H1 (cell line): Measurements from ENCODE around the gene SLC8A3. TPM values are rescaled to one million over a fixed set of nuclear protein-coding genes. Genes with fewer than 3 reads are reported as not detected.

ENCODE experiments used
- CTCF ChIA-PET: fragments of 300-600 bp; sonication (Branson Sonifier 250); formaldehyde crosslinking; loops from one replicate; lab custom pipeline; 2021; ENCODE audit not compliant: partially characterized antibody; lab: Charles Lee
- POLR2A ChIA-PET: fragments of 300-600 bp; sonication (Branson Sonifier 250); formaldehyde crosslinking; loops from one replicate; lab custom pipeline; 2021; ENCODE audit warnings: inconsistent platforms; ENCODE audit not compliant: partially characterized antibody; lab: Charles Lee
- DNase-seq, 2 experiments: peaks; one replicate each; pipeline versions ENCODE4 v3.0.0 to v3.0.0-alpha.2; 2010 to 2022; ENCODE audit warnings: low spot score in 2 of 2, low read depth in 1 of 2, mixed read lengths in 1 of 2
- FAIRE-seq: peaks from 2 replicates; lab custom pipeline; 2011; peaks lifted over from hg19 to GRCh38; lab: Jason Lieb, UNC
- H2AFZ ChIP-seq: 2 replicates; pipeline ENCODE4 v1.8.1; 2012; ENCODE audit warnings: low read length, inconsistent platforms
- H2AK5ac ChIP-seq: 2 replicates; pipeline ENCODE4 v1.6.1; 2013; ENCODE audit warnings: low read depth, low read length
- H2BK120ac ChIP-seq: replicated peaks from 2 replicates; pipeline ENCODE3; 2013; ENCODE audit warnings: low read depth, low read length, inconsistent platforms
- H2BK12ac ChIP-seq: 2 replicates; pipeline ENCODE4 v1.6.1; 2013; ENCODE audit warnings: low read depth, low read length
- H2BK15ac ChIP-seq: 2 replicates; pipeline ENCODE4 v1.6.1; 2013; ENCODE audit warnings: low read length
- H2BK20ac ChIP-seq: 2 replicates; pipeline ENCODE4 v1.6.1; 2013; ENCODE audit warnings: low read length
- H2BK5ac ChIP-seq: 2 replicates; pipeline ENCODE4 v1.6.1; 2013; ENCODE audit warnings: low read depth, low read length
- H3K14ac ChIP-seq: 2 replicates; pipeline ENCODE4 v1.6.1; 2013; ENCODE audit warnings: inconsistent platforms; ENCODE audit not compliant: insufficient read length
- H3K18ac ChIP-seq: 2 replicates; pipeline ENCODE4 v1.6.1; 2013; ENCODE audit warnings: low read length; ENCODE audit errors: extremely low read depth
- H3K23ac ChIP-seq: 2 replicates; pipeline ENCODE4 v1.6.1; 2013; ENCODE audit warnings: inconsistent platforms; ENCODE audit not compliant: insufficient read length
- H3K23me2 ChIP-seq: 2 replicates; pipeline ENCODE4 v1.6.1; 2013; ENCODE audit warnings: low read depth, low read length
- H3K27ac ChIP-seq: 2 replicates; pipeline ENCODE4 v1.6.1; 2011; ENCODE audit warnings: low read depth, low read length, inconsistent platforms
- H3K27me3 ChIP-seq, 4 experiments: replicated peaks in 1 of 4; 1 replicate in 1 of 4; 2 replicates in 3 of 4; pipeline versions ENCODE4 v1.6.1 to v1.8.1; 2011 to 2013; ENCODE audit warnings: low read length in 3 of 4, mild to moderate bottlenecking in 3 of 4, inconsistent platforms in 2 of 4, mixed read lengths in 2 of 4, moderate library complexity in 1 of 4; ENCODE audit not compliant: control insufficient read depth in 3 of 4, insufficient read depth in 3 of 4; ENCODE audit errors: extremely low read depth in 1 of 4
- H3K36me3 ChIP-seq, 4 experiments: 2 replicates each; pipeline versions ENCODE4 v1.6.1 to v1.8.1; 2011 to 2013; ENCODE audit warnings: mild to moderate bottlenecking in 4 of 4, low read length in 3 of 4, moderate library complexity in 2 of 4, control low read depth in 1 of 4, inconsistent platforms in 1 of 4; ENCODE audit not compliant: insufficient read depth in 4 of 4, control insufficient read depth in 2 of 4
- H3K4ac ChIP-seq: replicated peaks from 2 replicates; pipeline ENCODE3; 2013; ENCODE audit warnings: low read length, low read depth, mixed read lengths, inconsistent platforms; ENCODE audit not compliant: insufficient read length
- H3K4me1 ChIP-seq, 4 experiments: replicated peaks in 1 of 4; 1 replicate in 1 of 4; 2 replicates in 3 of 4; pipeline versions ENCODE4 v1.6.1 to v1.8.1; 2011 to 2013; ENCODE audit warnings: low read length in 3 of 4, inconsistent platforms in 2 of 4, mixed read lengths in 1 of 4; ENCODE audit not compliant: insufficient read depth in 4 of 4, control insufficient read depth in 3 of 4
- H3K4me2 ChIP-seq, 2 experiments: 2 replicates each; pipeline versions ENCODE4 v1.6.1 to v1.8.1; 2011 to 2013; ENCODE audit warnings: low read depth in 2 of 2, low read length in 2 of 2, control low read depth in 1 of 2, inconsistent platforms in 1 of 2, mild to moderate bottlenecking in 1 of 2; ENCODE audit not compliant: insufficient read depth in 1 of 2
- H3K4me3 ChIP-seq, 4 experiments: fragments of 200-600, 300-600 bp in 1 of 4; sonication (generic), shearing (Covaris generic), sonication (Bioruptor Twin) in 1 of 4; 2 replicates each; pipeline versions ENCODE4 v1.5.1 to v1.8.1; 2011 to 2016; ENCODE audit warnings: low read length in 4 of 4, low read depth in 3 of 4, control low read depth in 2 of 4, inconsistent platforms in 2 of 4, mild to moderate bottlenecking in 2 of 4, mixed read lengths in 1 of 4, moderate library complexity in 1 of 4; ENCODE audit not compliant: insufficient read depth in 2 of 4; ENCODE audit errors: extremely low read depth in 1 of 4
- H3K56ac ChIP-seq: replicated peaks from 2 replicates; pipeline ENCODE3; 2013; ENCODE audit warnings: low read depth, mild to moderate bottlenecking, mixed read lengths, low read length, inconsistent platforms; ENCODE audit not compliant: insufficient read length
- H3K79me1 ChIP-seq: 2 replicates; pipeline ENCODE4 v1.6.1; 2013; ENCODE audit warnings: low read depth, low read length, control low read depth
- H3K79me2 ChIP-seq, 2 experiments: 2 replicates each; pipeline versions ENCODE4 v1.6.1 to v1.8.1; 2012 to 2013; ENCODE audit warnings: low read length in 2 of 2, mild to moderate bottlenecking in 2 of 2, inconsistent platforms in 1 of 2; ENCODE audit not compliant: insufficient read depth in 2 of 2, control insufficient read depth in 1 of 2
- H3K9ac ChIP-seq, 4 experiments: replicated peaks in 1 of 4; 1 replicate in 1 of 4; 2 replicates in 3 of 4; pipeline versions ENCODE4 v1.6.1 to v1.8.1; 2011 to 2013; ENCODE audit warnings: low read depth in 3 of 4, low read length in 3 of 4, control low read depth in 2 of 4, mild to moderate bottlenecking in 2 of 4, moderate library complexity in 2 of 4, inconsistent platforms in 1 of 4; ENCODE audit errors: extremely low read depth in 1 of 4
- H3K9me3 ChIP-seq, 2 experiments: 2 replicates each; pipeline versions ENCODE4 v1.6.1 to v1.8.1; 2012 to 2013; ENCODE audit warnings: mild to moderate bottlenecking in 2 of 2, moderate library complexity in 2 of 2, control low read depth in 1 of 2, inconsistent platforms in 1 of 2, low read depth in 1 of 2, low read length in 1 of 2, mixed read lengths in 1 of 2; ENCODE audit not compliant: insufficient read depth in 2 of 2
- H4K20me1 ChIP-seq, 2 experiments: replicated peaks in 1 of 2; 2 replicates each; pipeline versions ENCODE3 to v1.8.1; 2011 to 2013; ENCODE audit warnings: inconsistent platforms in 2 of 2, low read length in 2 of 2, mild to moderate bottlenecking in 1 of 2; ENCODE audit not compliant: insufficient read depth in 2 of 2, control insufficient read depth in 1 of 2
- H4K5ac ChIP-seq: 2 replicates; pipeline ENCODE4 v1.6.1; 2013; ENCODE audit warnings: low read length, low read depth, mixed read lengths, inconsistent platforms; ENCODE audit not compliant: insufficient read length
- H4K8ac ChIP-seq: 2 replicates; pipeline ENCODE4 v1.8.0; 2013; ENCODE audit warnings: mild to moderate bottlenecking, moderate library complexity, low read length, inconsistent platforms; ENCODE audit not compliant: insufficient read depth; ENCODE audit errors: extremely low read depth
- H4K91ac ChIP-seq: replicated peaks from 2 replicates; pipeline ENCODE3; 2013; ENCODE audit warnings: low read length, mixed read lengths, inconsistent platforms; ENCODE audit not compliant: insufficient read length
- BACH1 ChIP-seq: IDR thresholded peaks from 2 replicates; pipeline ENCODE4 v1.6.1; 2012; ENCODE audit warnings: low read length, improper control_type of control experiment
- CHD2 ChIP-seq: IDR thresholded peaks from 2 replicates; pipeline ENCODE4 v1.6.1; 2012; ENCODE audit warnings: low read length, improper control_type of control experiment
- GABPA ChIP-seq: IDR thresholded peaks from 2 replicates; pipeline ENCODE4 v1.6.1; 2011; ENCODE audit warnings: mild to moderate bottlenecking, low read length, moderate library complexity, borderline replicate concordance; ENCODE audit not compliant: insufficient read depth
- GTF2F1 ChIP-seq: IDR thresholded peaks from 2 replicates; pipeline ENCODE4 v1.6.1; 2012; ENCODE audit warnings: low read depth, low read length, improper control_type of control experiment, borderline replicate concordance
- HDAC2 ChIP-seq, 2 experiments: fragments of 300-600 bp in 1 of 2; sonication (generic) in 1 of 2; IDR thresholded peaks; 2 replicates each; pipeline ENCODE4 v1.6.1; 2011 to 2012; ENCODE audit warnings: low read depth in 2 of 2, low read length in 2 of 2, mild to moderate bottlenecking in 2 of 2, moderate library complexity in 2 of 2, borderline replicate concordance in 1 of 2, inconsistent platforms in 1 of 2
- RXRA ChIP-seq: IDR thresholded peaks from 2 replicates; pipeline ENCODE4 v1.6.1; 2011; ENCODE audit warnings: low read depth, mild to moderate bottlenecking, low read length, moderate library complexity; ENCODE audit not compliant: insufficient read depth
- WGBS, 2 experiments: shearing (Covaris generic) in 1 of 2; methylation state at CpG; one replicate each; pipeline versions ENCODE4 v1.1.6 to v1.1.7; 2013 to 2015; ENCODE audit warnings: low lambda C conversion rate in 2 of 2, mixed read lengths in 2 of 2, inconsistent platforms in 1 of 2, low coverage in 1 of 2, missing lambda C conversion rate in 1 of 2; ENCODE audit not compliant: insufficient replicate concordance in 2 of 2, insufficient coverage in 1 of 2, insufficient read length in 1 of 2; ENCODE audit errors: extremely low coverage in 1 of 2, missing lambda C conversion rate in 1 of 2; 5-methylcytosine and 5-hydroxymethylcytosine counted together
- polyA plus RNA-seq, 7 experiments: library from polyadenylated mRNA; depleted of rRNA in 3 of 7; stranded (reverse) in 5 of 7; unstranded in 2 of 7; fragments of >200 nt in 5 of 7; fragments of 200-250 nt in 2 of 7; gene quantifications; 1 replicate in 5 of 7; 2 replicates in 1 of 7; 4 replicates in 1 of 7; pipeline versions ENCODE4 v1.2.1 to v1.2.3, GENCODE V29; 2011 to 2013; ENCODE audit warnings: missing spikeins in 2 of 7, mixed read lengths in 2 of 7
- total RNA-seq: library from RNA; stranded (reverse); fragmentation: NEBNext Ultra II Directional; extraction: Animal tissue kit (Norgen Biotek cat#: 25700); gene quantifications from 2 replicates; pipeline ENCODE4 v1.2.1, GENCODE V29; 2021

The SLC8A3 gene
- total and polyA plus RNA-seq, 2 of the 8 experiments (the other 6 are each of a cell fraction or from before 2014, with no cell fraction given) = 0.38 to 1.1 TPM

- no peak overlapping the region for H4K8ac ChIP-seq
- H3K23ac ChIP-seq = no peak overlapping the region
- H3K9ac ChIP-seq = no peak overlapping the region
- no peak overlapping the region for H2AK5ac ChIP-seq
- H3K9me3 ChIP-seq = no peaks in the 10 kb centered on the region
- no peak for FAIRE-seq
- no peak overlapping the region for H3K27ac ChIP-seq
- H2BK20ac ChIP-seq = no peak overlapping the region
- H3K18ac ChIP-seq = no peak overlapping the region
- no peaks in the 10 kb centered on the region for H3K36me3 ChIP-seq
- no peak overlapping the region for H3K4me2 ChIP-seq
- H3K56ac ChIP-seq = no peak overlapping the region
- H3K79me2 ChIP-seq = no peaks in the 10 kb centered on the region
- no peaks in the 10 kb centered on the region for H3K79me1 ChIP-seq
- no peak overlapping the region for H4K5ac ChIP-seq
- no peak overlapping the region for H3K4ac ChIP-seq
- no peak overlapping the region for H2BK15ac ChIP-seq
- POLR2A ChIA-PET = no interaction called here
- no peak overlapping the region for H3K4me3 ChIP-seq
- CTCF ChIA-PET = interaction anchor here (1.4 kb wide), 1 partner anchor 184 kb away, joined by 3 read pairs; no protein-coding TSS in a partner anchor
- H2AFZ ChIP-seq = no peak overlapping the region
- no peak overlapping the region for H2BK12ac ChIP-seq
- H2BK120ac ChIP-seq = no peak overlapping the region
- no peaks in the 10 kb centered on the region for H4K20me1 ChIP-seq
- H3K23me2 ChIP-seq = no peaks in the 10 kb centered on the region
- H3K14ac ChIP-seq = no peak overlapping the region
- WGBS, 2 experiments = 88% methylated on average over 3 of the region's 3 CpGs; no CpG with 5 or more reads in 1 of the 2 experiments
- H3K27me3 ChIP-seq = no peaks in the 10 kb centered on the region
- TF ChIP-seq CHD2 = no peak
- TF ChIP-seq BACH1 = no peak
- TF ChIP-seq GABPA = no peak
- no peak for TF ChIP-seq RXRA
- no peak for TF ChIP-seq GTF2F1
- TF ChIP-seq HDAC2 (IDR thresholded peaks at IDR 0.05; ENCODE audit: borderline replicate concordance in 1 of 2, low read depth in 2 of 2, low read length in 2 of 2) = no peak
- no peak for DNase-seq
- no peak overlapping the region for H2BK5ac ChIP-seq
- H3K4me1 ChIP-seq = no peaks in the 10 kb centered on the region
- no peak overlapping the region for H4K91ac ChIP-seq
Measured at GRCh38 chr14:70108419-70108818, 80.3 kb downstream of the SLC8A3 start.
